DND-41 (cell line): ENCODE data around the gene RELT.

Experiments
- ATAC-seq: fragments of 200-7000 bp; cut with Tn5 transposase; 3 replicates; pipeline ENCODE4 v1.9.1; 2021; ENCODE audit warnings: low read depth; ENCODE audit not compliant: insufficient read depth
- DNase-seq: peaks from one replicate; pipeline ENCODE4 v3.0.0-alpha.2; 2020
- H2AFZ ChIP-seq: 2 replicates; pipeline ENCODE4 v1.6.0; 2012; ENCODE audit warnings: low read depth, low read length
- H3K27ac ChIP-seq: 2 replicates; pipeline ENCODE4 v1.5.1; 2012; ENCODE audit warnings: low read length, inconsistent platforms
- H3K27me3 ChIP-seq: fragments of 200-600 bp; sonication (generic); 2 replicates; pipeline ENCODE4 v1.6.0; 2012; ENCODE audit warnings: low read length, mild to moderate bottlenecking, inconsistent platforms; ENCODE audit not compliant: insufficient read depth, poor library complexity
- H3K36me3 ChIP-seq: 2 replicates; pipeline ENCODE4 v1.5.1; 2012; ENCODE audit warnings: low read length, inconsistent platforms; ENCODE audit not compliant: insufficient read depth
- H3K4me1 ChIP-seq: 2 replicates; pipeline ENCODE4 v1.5.1; 2012; ENCODE audit warnings: mild to moderate bottlenecking, low read length; ENCODE audit not compliant: insufficient read depth
- H3K4me2 ChIP-seq: 2 replicates; pipeline ENCODE4 v1.6.0; 2012; ENCODE audit warnings: mild to moderate bottlenecking, moderate library complexity, low read length, inconsistent platforms; ENCODE audit not compliant: insufficient read depth
- H3K4me3 ChIP-seq, 2 experiments: fragments of 200-600 bp in 1 of 2; shearing (Covaris generic) in 1 of 2; 2 replicates each; pipeline ENCODE4 v1.5.1; 2012 to 2016; ENCODE audit warnings: inconsistent platforms in 2 of 2, low read length in 2 of 2, mild to moderate bottlenecking in 2 of 2, low read depth in 1 of 2, moderate library complexity in 1 of 2
- H3K79me2 ChIP-seq: 2 replicates; pipeline ENCODE4 v1.6.0; 2012; ENCODE audit warnings: low read length, inconsistent platforms; ENCODE audit not compliant: insufficient read depth
- H3K9ac ChIP-seq: 2 replicates; pipeline ENCODE4 v1.6.0; 2012; ENCODE audit warnings: low read depth, mild to moderate bottlenecking, inconsistent platforms, low read length, moderate library complexity
- H3K9me3 ChIP-seq: 2 replicates; pipeline ENCODE4 v1.5.1; 2012; ENCODE audit warnings: low read length, moderate library complexity, mild to moderate bottlenecking, inconsistent platforms; ENCODE audit not compliant: insufficient read depth, severe bottlenecking
- H4K20me1 ChIP-seq: 2 replicates; pipeline ENCODE4 v1.6.0; 2012; ENCODE audit warnings: low read length; ENCODE audit not compliant: insufficient read depth
- CTCF ChIP-seq: IDR thresholded peaks from 2 replicates; pipeline ENCODE4 v1.5.1; 2012; ENCODE audit warnings: borderline replicate concordance, low read length, moderate library complexity, mild to moderate bottlenecking; ENCODE audit not compliant: poor library complexity, severe bottlenecking; ENCODE audit errors: extremely low read depth
- EZH2 ChIP-seq: IDR thresholded peaks from 3 replicates; pipeline ENCODE4 v1.6.1; 2012; ENCODE audit warnings: borderline replicate concordance, low read depth, mild to moderate bottlenecking, moderate library complexity, low read length, inconsistent platforms; ENCODE audit not compliant: severe bottlenecking

RELT gene

GRCh38 chr11:73366953-73367352, 9.2 kb upstream of the RELT start:
- Histone ChIP-seq H3K9ac (no peak overlapping the region), H3K79me2 (no peaks in the 10 kb centered on the region), H3K27ac (no peak overlapping the region), H3K4me2 (no peak overlapping the region), H3K36me3 (no peaks in the 10 kb centered on the region), H2AFZ (no peak overlapping the region), H3K4me3 (no peak overlapping the region), H3K9me3 (no peaks in the 10 kb centered on the region), H4K20me1 (no peaks in the 10 kb centered on the region), H3K4me1 (peaks cover 6% of the 10 kb centered on the region), H3K27me3 (no peaks in the 10 kb centered on the region)
- no peak for ATAC-seq
- TF ChIP-seq CTCF (no peak), EZH2 (no peak)
- DNase-seq, result no peak

GRCh38 chr11:73367482-73368024, 8.6 kb upstream of the RELT start:
- no peak for TF ChIP-seq EZH2
- no peak for TF ChIP-seq CTCF
- H4K20me1 ChIP-seq, result no peaks in the 10 kb centered on the region
- H3K4me1 ChIP-seq, result peaks cover 6% of the 10 kb centered on the region
- H3K27me3 ChIP-seq, result no peaks in the 10 kb centered on the region
- H3K9me3 ChIP-seq, result no peaks in the 10 kb centered on the region
- DNase-seq (no peak), ATAC-seq (no peak)
- H3K36me3 ChIP-seq, result no peaks in the 10 kb centered on the region
- no peaks in the 10 kb centered on the region for H3K79me2 ChIP-seq
- no peak overlapping the region for H3K4me3 ChIP-seq
- no peak overlapping the region for H3K4me2 ChIP-seq
- no peak overlapping the region for H2AFZ ChIP-seq
- no peak overlapping the region for H3K9ac ChIP-seq
- no peak overlapping the region for H3K27ac ChIP-seq

GRCh38 chr11:73372375-73372993, 3.7 kb upstream of the RELT start:
- H3K9ac ChIP-seq, result no peak overlapping the region
- DNase-seq (no peak), ATAC-seq (no peak)
- H4K20me1 ChIP-seq, result peaks cover 5% of the 10 kb centered on the region; the same call in 1 of the 2 replicates
- no peaks in the 10 kb centered on the region; the same call in 1 of the 2 replicates for H3K36me3 ChIP-seq
- H3K79me2 ChIP-seq, result peaks cover 13% of the 10 kb centered on the region
- H3K4me2 ChIP-seq, result no peak overlapping the region
- no peak overlapping the region for H2AFZ ChIP-seq
- H3K4me1 ChIP-seq, result peaks cover 15% of the 10 kb centered on the region
- TF ChIP-seq EZH2, result no peak
- TF ChIP-seq CTCF, result peak; percentile 18
- no peaks in the 10 kb centered on the region for H3K27me3 ChIP-seq
- no peaks in the 10 kb centered on the region for H3K9me3 ChIP-seq
- H3K27ac ChIP-seq, result no peak overlapping the region
- no peak overlapping the region for H3K4me3 ChIP-seq
